Natural killer cell (primary cell): ENCODE measurements around the gene ADGRL1. TPM values are rescaled to one million over a fixed set of nuclear protein-coding genes. Genes with fewer than 3 reads are reported as not detected.

Source experiments
- ATAC-seq, 3 donors: fragments of 150-1000 bp in 2 of 3; fragments of 200-7000 bp in 1 of 3; cut with Tn5 transposase; 1 replicate in 1 of 3; 2 replicates in 2 of 3; pipeline ENCODE4 v1.10.0; 2021; ENCODE audit warnings: mild to moderate bottlenecking in 2 of 3, moderate library complexity in 2 of 3
- DNase-seq, 2 donors: peaks; one replicate each; pipeline versions ENCODE4 v3.0.0 to v3.0.0-alpha.2; 2013 to 2021; ENCODE audit warnings: mixed read lengths in 1 of 2
- H3K27ac ChIP-seq: one replicate; pipeline ENCODE4 v1.5.1; 2013; ENCODE audit warnings: mild to moderate bottlenecking, low read length
- H3K27me3 ChIP-seq: one replicate; pipeline ENCODE4 v1.6.1; 2013; ENCODE audit warnings: low read length; ENCODE audit not compliant: control insufficient read depth, insufficient read depth
- H3K36me3 ChIP-seq: one replicate; pipeline ENCODE4 v1.6.1; 2013; ENCODE audit warnings: low read length; ENCODE audit not compliant: control insufficient read depth, insufficient read depth
- H3K4me1 ChIP-seq: one replicate; pipeline ENCODE4 v1.6.1; 2013; ENCODE audit warnings: low read length; ENCODE audit not compliant: control insufficient read depth, insufficient read depth
- H3K4me3 ChIP-seq: one replicate; pipeline ENCODE4 v1.5.1; 2013; ENCODE audit warnings: low read length
- H3K9me3 ChIP-seq: one replicate; pipeline ENCODE4 v1.6.1; 2013; ENCODE audit warnings: low read length; ENCODE audit not compliant: control insufficient read depth, insufficient read depth
- H3K27ac Mint-ChIP-seq, 2 donors: one replicate each; pipeline ENCODE4 v1.8.0; 2022; ENCODE audit warnings: mild to moderate bottlenecking in 2 of 2, mixed read lengths in 2 of 2, moderate library complexity in 1 of 2
- H3K27me3 Mint-ChIP-seq, 2 donors: one replicate each; pipeline ENCODE4 v1.8.0; 2022; ENCODE audit warnings: low read depth in 2 of 2, mixed read lengths in 2 of 2
- H3K36me3 Mint-ChIP-seq: one replicate; pipeline ENCODE4 v1.8.0; 2022; ENCODE audit warnings: mixed read lengths
- H3K4me1 Mint-ChIP-seq, 2 donors: one replicate each; pipeline ENCODE4 v1.8.0; 2022; ENCODE audit warnings: mixed read lengths in 2 of 2
- H3K4me3 Mint-ChIP-seq: one replicate; pipeline ENCODE4 v1.8.0; 2022; ENCODE audit warnings: mild to moderate bottlenecking, moderate library complexity, mixed read lengths
- H3K9me3 Mint-ChIP-seq, 2 donors: one replicate each; pipeline ENCODE4 v1.8.0; 2022; ENCODE audit warnings: mixed read lengths in 2 of 2
- CTCF ChIP-seq: fragments of 200-600 bp; IDR thresholded peaks from one replicate; pipeline ENCODE4 v1.8.0; 2022; ENCODE audit warnings: antibody characterized with exemption
- WGBS: methylation state at CpG from one replicate; pipeline ENCODE4 v1.1.7; 2013; ENCODE audit warnings: missing lambda C conversion rate; ENCODE audit not compliant: insufficient coverage; 5-methylcytosine and 5-hydroxymethylcytosine counted together
- intact Hi-C: fragments of 100-400 bp; cut with micrococcal nuclease; formaldehyde crosslinking; loops from one replicate; pipeline ENCODE4 v1.14.2; 2022
- total RNA-seq, 4 donors: library from RNA; stranded (reverse); fragments of 120-200 nt in 1 of 4; gene quantifications; one replicate each; pipeline versions ENCODE4 v1.2.3 to v1.2.4, GENCODE V29; 2013 to 2022

Gene ADGRL1
- total RNA-seq, 3 donors from 2014 or later (not counting 1 experiment from before 2014, with no cell fraction given) = 47.3 to 54.3 (median 52.7) TPM

DNA sequence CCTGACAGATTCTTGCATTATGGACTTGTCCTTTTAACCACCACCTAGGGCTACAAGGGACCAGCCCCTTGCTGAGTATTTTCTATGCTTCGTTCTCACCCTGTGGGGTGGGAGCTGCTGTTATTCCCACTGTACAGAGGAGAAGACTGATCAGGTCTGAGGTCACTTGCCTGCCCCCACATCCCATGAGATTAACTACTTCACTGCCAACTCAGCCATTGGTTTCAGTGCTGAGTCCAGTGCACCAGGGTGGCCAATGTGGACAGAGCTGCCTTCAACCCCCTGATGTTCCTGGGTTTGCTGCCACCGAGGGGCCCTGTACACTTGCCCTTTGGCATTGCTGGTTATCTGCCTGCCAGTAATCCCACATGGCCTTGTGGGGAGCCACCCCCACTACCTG lies 95.3 kb downstream of the ADGRL1 start:
- WGBS = 93% methylated on average over 2 of the region's 2 CpGs
- TF ChIP-seq CTCF = no peak
- Mint-ChIP-seq H3K4me3 (no peak overlapping the region), H3K27me3 (no peaks in the 10 kb centered on the region), H3K36me3 (no peaks in the 10 kb centered on the region), H3K27ac (no peak overlapping the region), H3K9me3 (no peaks in the 10 kb centered on the region), H3K4me1 (peaks cover 5 to 21% of the 10 kb centered on the region in 2 donors)
- no peak overlapping the region for H3K27ac ChIP-seq
- H3K4me3 ChIP-seq = no peak overlapping the region
- DNase-seq (no peak), ATAC-seq (no peak)
- peaks cover 26% of the 10 kb centered on the region for H3K4me1 ChIP-seq
- intact Hi-C loops = no loop called here
- no peaks in the 10 kb centered on the region for H3K27me3 ChIP-seq
- peaks cover 6% of the 10 kb centered on the region for H3K36me3 ChIP-seq
- H3K9me3 ChIP-seq = no peaks in the 10 kb centered on the region

DNA sequence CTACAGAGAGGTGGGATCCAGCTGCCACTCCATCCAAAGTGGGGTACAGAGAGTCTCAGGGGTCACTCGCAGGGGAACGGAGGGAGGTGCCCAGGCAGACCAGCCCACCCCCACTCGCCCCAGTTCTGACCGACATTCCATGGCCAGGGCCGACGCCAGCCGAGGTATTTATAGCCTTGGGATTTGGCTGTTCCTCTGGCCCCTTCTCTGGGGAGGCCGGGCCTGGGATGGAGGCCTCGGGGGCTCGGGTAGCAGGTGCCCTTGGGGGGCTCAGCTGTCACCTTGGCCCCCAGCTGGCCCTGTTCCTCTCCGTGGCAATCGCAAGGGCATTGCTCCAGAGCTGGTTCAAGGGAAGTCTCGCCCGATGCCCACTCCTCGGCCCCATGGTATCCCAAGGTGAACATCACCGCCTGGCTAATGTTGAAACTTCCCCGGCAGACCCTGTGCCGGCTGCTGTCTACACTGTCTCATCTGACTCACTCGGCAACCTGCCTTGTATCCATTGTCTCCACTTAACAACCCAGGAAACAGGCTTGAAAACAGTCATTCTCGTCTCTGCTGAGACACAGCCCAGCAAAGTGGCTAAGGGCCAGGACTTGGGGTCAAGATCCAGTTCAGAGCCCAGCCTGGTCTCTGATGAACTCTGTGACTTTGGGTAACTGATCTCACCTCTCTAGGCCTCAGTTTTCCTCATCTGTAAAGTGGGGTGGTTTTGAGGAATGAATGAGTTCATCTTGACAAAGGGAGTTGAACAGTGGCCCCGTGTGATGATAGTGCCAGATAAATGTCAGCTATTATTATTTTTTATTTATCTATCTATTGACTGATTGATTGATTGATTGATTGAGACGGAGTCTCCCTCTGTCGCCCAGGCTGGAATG lies 98.1 kb downstream of the ADGRL1 start:
- DNase-seq = no peak
- Mint-ChIP-seq H3K27ac (no peak overlapping the region), H3K36me3 (no peaks in the 10 kb centered on the region), H3K9me3 (no peaks in the 10 kb centered on the region), H3K4me3 (no peak overlapping the region), H3K27me3 (no peaks in the 10 kb centered on the region), H3K4me1 (peaks cover 0 to 8% of the 10 kb centered on the region in 2 donors)
- no peak for ATAC-seq
- peaks cover 2% of the 10 kb centered on the region for H3K4me1 ChIP-seq
- H3K27me3 ChIP-seq = no peaks in the 10 kb centered on the region
- no peak for TF ChIP-seq CTCF
- peaks cover 13% of the 10 kb centered on the region for H3K36me3 ChIP-seq
- no peak overlapping the region for H3K27ac ChIP-seq
- 97% methylated on average over 22 of the region's 23 CpGs for WGBS
- intact Hi-C loops = no loop called here
- no peak overlapping the region for H3K4me3 ChIP-seq
- no peaks in the 10 kb centered on the region for H3K9me3 ChIP-seq

DNA sequence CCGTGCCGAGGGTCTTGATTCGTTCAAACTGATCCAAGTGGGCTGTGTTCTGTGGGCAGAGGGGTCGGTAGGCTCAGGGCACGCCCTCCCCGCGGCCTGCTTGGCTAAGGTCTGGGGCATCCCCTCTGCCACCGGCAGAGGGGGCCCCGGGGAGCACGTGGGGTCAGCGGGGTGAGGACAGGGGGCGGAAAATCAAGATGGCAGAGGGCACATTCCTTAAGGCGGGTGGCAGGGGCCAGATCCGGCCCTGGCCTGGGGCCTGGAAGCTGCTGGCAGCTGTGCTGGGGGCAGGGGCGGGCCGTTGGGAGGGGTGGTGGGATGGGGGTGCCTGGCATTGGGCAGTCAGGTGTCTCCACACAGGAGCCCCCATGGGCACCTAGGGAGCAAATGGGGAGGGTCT lies 99.1 kb downstream of the ADGRL1 start:
- DNase-seq = no peak
- H3K27me3 Mint-ChIP-seq = no peaks in the 10 kb centered on the region
- Histone ChIP-seq H3K9me3 (no peaks in the 10 kb centered on the region), H3K4me3 (no peak overlapping the region), H3K27ac (no peak overlapping the region), H3K36me3 (peaks cover 22% of the 10 kb centered on the region), H3K4me1 (no peaks in the 10 kb centered on the region), H3K27me3 (no peaks in the 10 kb centered on the region)
- 93% methylated on average over 16 of the region's 16 CpGs for WGBS
- intact Hi-C loops = no loop called here
- no peaks in the 10 kb centered on the region for H3K9me3 Mint-ChIP-seq
- no peaks in the 10 kb centered on the region for H3K36me3 Mint-ChIP-seq
- no peak overlapping the region for H3K4me3 Mint-ChIP-seq
- peaks cover 0 to 8% of the 10 kb centered on the region in 2 donors for H3K4me1 Mint-ChIP-seq
- no peak overlapping the region for H3K27ac Mint-ChIP-seq
- no peak for TF ChIP-seq CTCF
- no peak for ATAC-seq

- Mint-ChIP-seq H3K4me3 (no peak overlapping the region), H3K36me3 (no peaks in the 10 kb centered on the region), H3K27me3 (no peaks in the 10 kb centered on the region), H3K4me1 (peaks cover 0 to 4% of the 10 kb centered on the region in 2 donors), H3K27ac (no peak overlapping the region), H3K9me3 (no peaks in the 10 kb centered on the region)
- H3K9me3 ChIP-seq = no peaks in the 10 kb centered on the region
- intact Hi-C loops = no loop called here
- no peak for TF ChIP-seq CTCF
- H3K36me3 ChIP-seq = peaks cover 27% of the 10 kb centered on the region
- 98% methylated on average over 8 of the region's 8 CpGs for WGBS
- no peaks in the 10 kb centered on the region for H3K4me1 ChIP-seq
- DNase-seq = no peak
- H3K27me3 ChIP-seq = no peaks in the 10 kb centered on the region
- H3K4me3 ChIP-seq = no peak overlapping the region
- ATAC-seq = no peak
- no peak overlapping the region for H3K27ac ChIP-seq
These were observed 100.3 kb downstream of the ADGRL1 start for GRCh38 chr19:14105680-14106079.
